GM21717 (cell line): Measurements from ENCODE around the gene METRNL.
"Not testable (repeated sequence)": the region's sequence is repeated elsewhere in the genome, so short reads cannot be mapped to it uniquely, and the experiment has no call there.

Experiments
- ATAC-seq: cut with Tn5 transposase; IDR thresholded peaks from one replicate; pipeline ENCODE4 v1.9.1; 2021; ENCODE audit warnings: mild to moderate bottlenecking, moderate library complexity; ENCODE audit not compliant: unreplicated experiment

The METRNL gene

DNA sequence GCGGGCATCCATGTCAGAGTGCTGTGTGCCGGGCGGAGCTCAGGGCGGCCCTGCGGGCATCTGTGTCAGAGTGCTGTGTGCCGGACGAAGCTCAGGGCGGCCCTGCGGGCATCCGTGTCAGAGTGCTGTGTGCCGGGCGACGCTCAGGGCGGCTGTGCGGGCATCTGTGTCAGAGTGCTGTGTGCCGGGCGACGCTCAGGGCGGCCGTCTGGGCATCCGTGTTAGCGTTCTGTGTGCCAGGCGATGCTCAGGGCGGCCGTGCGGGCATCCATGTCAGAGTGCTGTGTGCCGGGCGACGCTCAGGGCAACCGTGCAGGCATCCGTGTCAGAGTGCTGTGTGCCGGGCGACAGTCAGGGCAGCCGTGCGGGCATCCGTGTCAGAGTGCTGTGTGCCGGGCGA lies 55.0 kb downstream of the METRNL start:
- ATAC-seq: not testable (repeated sequence)

GRCh38 chr17:83135692-83136091 lies 56.3 kb downstream of the METRNL start:
- ATAC-seq: no peak

DNA sequence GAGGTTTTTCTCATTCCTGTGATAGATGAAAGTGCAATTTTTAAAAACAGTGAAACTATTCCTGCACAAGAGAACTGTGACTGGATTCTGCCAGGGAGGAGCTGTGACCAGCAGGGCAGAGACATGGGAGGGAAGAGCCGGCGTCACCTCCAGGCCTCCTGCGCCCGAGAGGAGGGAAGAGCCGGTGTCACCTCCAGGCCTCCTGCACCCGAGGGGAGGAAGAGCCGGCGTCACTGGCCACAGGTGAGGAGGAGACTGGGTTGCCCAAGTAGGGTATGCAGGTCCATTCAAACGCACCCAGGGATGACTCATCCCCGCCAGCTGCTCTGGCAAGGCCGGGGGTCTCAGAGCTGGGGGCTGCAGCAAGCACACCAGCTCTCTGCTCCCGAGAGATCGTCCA lies 56.7 kb downstream of the METRNL start:
- ATAC-seq: no peak

DNA sequence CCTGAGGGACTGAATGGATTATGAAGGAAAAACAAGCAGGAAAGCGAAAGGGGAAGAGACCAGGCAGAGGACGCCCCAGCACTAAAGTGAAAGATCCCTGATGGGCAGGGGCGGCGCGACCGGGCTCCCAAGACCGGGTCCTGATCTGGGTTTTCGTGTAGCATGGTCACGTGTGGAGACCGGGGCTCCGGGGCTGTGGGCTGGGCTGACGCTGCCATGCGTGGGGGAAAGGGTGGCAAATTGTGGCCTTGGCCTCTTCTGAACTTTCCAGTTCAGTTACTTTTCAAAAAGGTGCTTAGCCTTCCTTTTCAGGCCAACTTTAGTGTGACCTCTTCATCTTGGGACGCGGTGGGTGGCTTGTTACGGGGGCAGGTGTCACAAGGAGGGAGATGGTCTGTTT lies 57.5 kb downstream of the METRNL start:
- ATAC-seq: no peak

- no peak for ATAC-seq
These were observed 58.1 kb downstream of the METRNL start for GRCh38 chr17:83137523-83137922.

GRCh38 chr17:83138820-83139219 lies 59.4 kb downstream of the METRNL start:
- no peak for ATAC-seq

- not testable (repeated sequence) for ATAC-seq
These were observed 60.3 kb downstream of the METRNL start for GRCh38 chr17:83139541-83140248.

DNA sequence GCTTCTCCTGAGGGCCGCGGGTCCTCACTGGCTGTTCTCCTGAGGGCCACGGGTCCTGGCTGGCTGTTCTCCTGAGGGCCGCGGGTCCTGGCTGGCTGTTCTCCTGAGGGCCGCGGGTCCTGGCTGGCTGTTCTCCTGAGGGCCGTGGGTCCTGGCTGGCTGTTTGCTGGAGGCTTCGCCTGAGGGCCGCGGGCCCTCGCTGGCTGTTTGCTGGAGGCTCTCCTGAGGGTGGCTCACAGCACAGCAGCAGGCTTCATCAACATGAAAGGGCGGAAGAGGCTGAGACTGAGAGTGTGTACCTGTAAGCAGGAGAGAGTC lies 60.8 kb downstream of the METRNL start:
- not testable (repeated sequence) for ATAC-seq

- ATAC-seq: no peak
These were observed 63.2 kb downstream of the METRNL start for GRCh38 chr17:83142619-83143018.

DNA sequence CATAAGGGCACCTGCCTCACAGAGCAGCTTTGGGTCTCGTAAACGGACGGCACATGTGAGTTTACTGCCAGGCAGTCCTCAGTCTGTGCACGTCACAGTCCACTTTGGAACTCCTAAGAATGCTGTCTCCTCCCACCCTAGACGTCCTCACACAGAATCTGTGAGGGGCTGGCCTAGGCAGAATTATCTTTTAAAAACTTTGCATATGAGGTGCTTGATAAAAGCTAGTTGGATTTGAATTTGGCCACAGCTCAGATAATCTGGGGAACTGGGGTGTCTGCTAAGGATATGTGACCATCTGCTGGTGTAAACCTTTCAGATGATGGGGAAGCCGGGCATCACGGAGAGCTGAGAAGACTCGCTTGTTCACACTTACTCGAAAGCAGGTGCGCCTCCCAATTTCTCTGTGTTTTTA lies 64.4 kb downstream of the METRNL start:
- no peak for ATAC-seq
